IPS-18c (cell line): ENCODE measurements around the gene ALG2.

Experiments
- H3K4me3 ChIP-seq: 2 replicates; pipeline ENCODE4 v1.7.0; 2013; ENCODE audit warnings: low read depth, mild to moderate bottlenecking, low read length, moderate library complexity; ENCODE audit not compliant: insufficient read depth
- H3K9me3 ChIP-seq: one replicate; pipeline ENCODE4 v1.6.1; 2013; ENCODE audit warnings: mild to moderate bottlenecking, low read length, moderate library complexity; ENCODE audit not compliant: control insufficient read depth, insufficient read depth

Gene ALG2

GRCh38 chr9:99167694-99168093 lies 54.0 kb downstream of the ALG2 start:
- Histone ChIP-seq H3K4me3 (no peak overlapping the region), H3K9me3 (no peaks in the 10 kb centered on the region)

- Histone ChIP-seq H3K4me3 (no peak overlapping the region), H3K9me3 (no peaks in the 10 kb centered on the region)
Observed at GRCh38 chr9:99167119-99167518, 54.6 kb downstream of the ALG2 start.
